ENCODE results near the gene MAG. TPM values are rescaled to one million over a fixed set of nuclear protein-coding genes. Genes with fewer than 3 reads are reported as not detected.

Gene MAG
- total and polyA plus RNA-seq, 2 donors (not counting 1 experiment from before 2014, with no cell fraction given) = 0.50 TPM; not detected in 1

DNA sequence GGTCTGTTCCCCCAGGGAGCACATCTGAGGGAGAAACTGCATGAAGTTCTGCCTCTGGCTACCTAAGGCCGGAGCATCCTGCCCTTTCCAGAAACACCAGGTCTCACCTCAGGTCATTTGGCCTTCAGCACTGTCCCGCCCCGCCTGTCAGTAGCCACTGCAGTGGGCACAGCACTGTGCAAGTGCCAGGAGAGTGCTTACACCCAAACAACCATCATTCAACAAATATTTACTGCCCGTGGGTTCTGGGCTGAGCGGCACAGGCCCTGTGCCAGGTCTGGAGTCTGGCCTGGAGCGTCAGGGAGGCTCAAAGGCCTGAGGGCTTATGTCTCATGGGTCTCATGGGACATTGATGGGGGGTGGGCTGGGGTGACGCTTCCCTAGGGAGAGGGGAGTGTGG is 20.4 kb upstream of the MAG start:
- H3K4me1 ChIP-seq (ENCODE audit: control insufficient read depth, extremely low read depth, insufficient read depth, low read length) = peaks cover under 1% of the 10 kb centered on the region
- no peaks in the 10 kb centered on the region for H4K20me1 ChIP-seq (ENCODE audit: control insufficient read depth, extremely low read depth, insufficient read depth, low read length)
- H3K9ac ChIP-seq (ENCODE audit: insufficient read depth, low read length) = no peak overlapping the region
- H3K9me3 ChIP-seq (ENCODE audit: control insufficient read depth, insufficient read depth, low read depth, low read length) = no peaks in the 10 kb centered on the region
- H3K36me3 ChIP-seq (ENCODE audit: control insufficient read depth, insufficient read depth, low read length) = peaks cover 13% of the 10 kb centered on the region
- H3K79me2 ChIP-seq (ENCODE audit: control insufficient read depth, insufficient read depth, low read length) = peaks cover 11% of the 10 kb centered on the region
- TF ChIP-seq EZH2 (IDR thresholded peaks at IDR 0.05; ENCODE audit: low read length, missing control alignments) = no peak
- TF ChIP-seq, protein P1, sequence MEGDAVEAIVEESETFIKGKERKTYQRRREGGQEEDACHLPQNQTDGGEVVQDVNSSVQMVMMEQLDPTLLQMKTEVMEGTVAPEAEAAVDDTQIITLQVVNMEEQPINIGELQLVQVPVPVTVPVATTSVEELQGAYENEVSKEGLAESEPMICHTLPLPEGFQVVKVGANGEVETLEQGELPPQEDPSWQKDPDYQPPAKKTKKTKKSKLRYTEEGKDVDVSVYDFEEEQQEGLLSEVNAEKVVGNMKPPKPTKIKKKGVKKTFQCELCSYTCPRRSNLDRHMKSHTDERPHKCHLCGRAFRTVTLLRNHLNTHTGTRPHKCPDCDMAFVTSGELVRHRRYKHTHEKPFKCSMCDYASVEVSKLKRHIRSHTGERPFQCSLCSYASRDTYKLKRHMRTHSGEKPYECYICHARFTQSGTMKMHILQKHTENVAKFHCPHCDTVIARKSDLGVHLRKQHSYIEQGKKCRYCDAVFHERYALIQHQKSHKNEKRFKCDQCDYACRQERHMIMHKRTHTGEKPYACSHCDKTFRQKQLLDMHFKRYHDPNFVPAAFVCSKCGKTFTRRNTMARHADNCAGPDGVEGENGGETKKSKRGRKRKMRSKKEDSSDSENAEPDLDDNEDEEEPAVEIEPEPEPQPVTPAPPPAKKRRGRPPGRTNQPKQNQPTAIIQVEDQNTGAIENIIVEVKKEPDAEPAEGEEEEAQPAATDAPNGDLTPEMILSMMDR (conservative IDR thresholded peaks at IDR 0.05 in 1 of 2, IDR thresholded peaks at IDR 0.05 in 1 of 2; ENCODE audit: low read depth in 1 of 2, low read length in 2 of 2) = no peak
- H3K4me2 ChIP-seq (ENCODE audit: extremely low read depth, insufficient read depth, low read length) = no peak overlapping the region
- H3K27me3 ChIP-seq (ENCODE audit: control insufficient read depth, insufficient read depth, low read length) = no peaks in the 10 kb centered on the region
- H3K27ac ChIP-seq (ENCODE audit: insufficient read depth, low read length) = no peak overlapping the region
- no peak overlapping the region for H3K4me3 ChIP-seq (replicated peaks in 1 of 4; ENCODE audit: control extremely low read depth in 1 of 4, insufficient read depth in 1 of 4, low read depth in 3 of 4, low read length in 4 of 4)
- no peak for DNase-seq (ENCODE audit: low read depth in 2 of 2)
- no peak overlapping the region for H2AFZ ChIP-seq (ENCODE audit: low read length)

DNA sequence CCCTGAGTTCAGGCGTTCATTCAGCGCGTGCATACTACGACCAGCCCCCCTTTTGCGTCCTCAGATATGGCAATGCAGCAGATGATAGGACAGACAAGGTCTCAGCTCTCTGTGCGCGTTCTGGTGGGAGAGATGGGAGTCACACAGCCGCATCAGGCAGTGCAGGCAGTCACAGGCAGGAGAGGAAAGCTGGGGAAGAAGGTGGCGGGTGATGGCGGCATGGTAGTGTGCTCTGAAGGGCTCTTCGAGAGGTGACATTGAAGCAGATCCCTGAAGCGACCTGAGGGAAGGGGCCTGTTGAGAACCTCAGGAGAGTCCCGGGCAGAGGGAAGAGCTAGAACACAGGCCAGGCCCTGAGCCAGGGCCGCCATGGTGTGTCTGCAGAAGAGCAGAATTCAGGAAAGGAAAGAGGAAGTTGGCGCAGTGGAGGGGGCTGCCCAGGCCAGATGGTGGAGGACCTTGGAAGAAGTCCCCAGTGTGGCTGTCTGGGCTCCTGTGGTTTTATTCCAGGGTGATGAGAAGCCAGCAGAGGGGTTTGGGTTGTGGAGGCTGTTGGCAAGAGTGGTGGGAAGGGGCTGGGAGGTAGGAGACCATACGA is 19.7 kb upstream of the MAG start:
- H3K27me3 ChIP-seq (ENCODE audit: control insufficient read depth, insufficient read depth, low read length) = no peaks in the 10 kb centered on the region
- no peaks in the 10 kb centered on the region for H3K4me1 ChIP-seq (ENCODE audit: control insufficient read depth, extremely low read depth, insufficient read depth, low read length)
- H3K4me2 ChIP-seq (ENCODE audit: extremely low read depth, insufficient read depth, low read length) = no peak overlapping the region
- DNase-seq (ENCODE audit: low read depth in 2 of 2) = no peak
- H3K27ac ChIP-seq (ENCODE audit: insufficient read depth, low read length) = no peak overlapping the region
- H3K36me3 ChIP-seq (ENCODE audit: control insufficient read depth, insufficient read depth, low read length) = peaks cover 15% of the 10 kb centered on the region
- peaks cover 5% of the 10 kb centered on the region for H3K79me2 ChIP-seq (ENCODE audit: control insufficient read depth, insufficient read depth, low read length)
- no peak overlapping the region for H3K4me3 ChIP-seq (replicated peaks in 1 of 4; ENCODE audit: control extremely low read depth in 1 of 4, insufficient read depth in 1 of 4, low read depth in 3 of 4, low read length in 4 of 4)
- no peaks in the 10 kb centered on the region for H3K9me3 ChIP-seq (ENCODE audit: control insufficient read depth, insufficient read depth, low read depth, low read length)
- H3K9ac ChIP-seq (ENCODE audit: insufficient read depth, low read length) = no peak overlapping the region
- H4K20me1 ChIP-seq (ENCODE audit: control insufficient read depth, extremely low read depth, insufficient read depth, low read length) = no peaks in the 10 kb centered on the region
- no peak for TF ChIP-seq EZH2 (IDR thresholded peaks at IDR 0.05; ENCODE audit: low read length, missing control alignments)
- TF ChIP-seq, protein P1 (conservative IDR thresholded peaks at IDR 0.05 in 1 of 2, IDR thresholded peaks at IDR 0.05 in 1 of 2; ENCODE audit: low read depth in 1 of 2, low read length in 2 of 2) = no peak
- no peak overlapping the region for H2AFZ ChIP-seq (ENCODE audit: low read length)

DNA sequence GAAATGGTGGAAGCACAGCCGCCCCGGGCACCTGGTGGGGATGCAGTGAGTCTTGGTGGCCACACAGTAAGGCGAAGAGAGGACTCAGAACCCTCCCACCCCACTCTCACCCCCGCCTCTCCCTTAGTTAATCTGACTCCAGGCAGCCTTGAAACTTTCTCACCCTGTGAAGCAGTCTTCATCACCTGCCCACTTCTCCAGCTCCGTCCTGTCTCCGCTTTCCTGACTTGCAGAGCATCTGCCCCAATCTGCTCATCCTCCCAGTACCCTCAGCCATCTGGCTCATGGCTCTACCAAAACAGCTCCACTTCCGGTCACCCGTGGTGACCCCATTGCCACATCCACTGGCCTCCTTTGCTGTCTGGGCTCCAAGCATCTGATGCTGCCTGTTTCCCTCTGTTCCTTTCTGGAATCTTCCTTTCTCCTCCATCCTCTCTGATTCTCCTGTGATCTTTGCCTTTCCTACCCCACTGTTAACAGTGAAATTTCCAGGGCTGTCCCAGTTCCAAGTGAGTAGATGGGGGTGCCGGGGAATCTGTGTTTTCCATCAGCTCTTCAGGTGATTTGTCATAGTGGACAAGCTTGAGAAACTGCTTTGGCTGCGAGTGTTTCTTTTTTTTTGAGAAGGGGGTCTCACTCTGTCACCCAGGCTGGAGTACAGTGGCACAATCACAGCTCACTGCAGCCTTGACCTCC is 18.9 kb upstream of the MAG start:
- Histone ChIP-seq H3K27ac (ENCODE audit: insufficient read depth, low read length) (no peak overlapping the region), H3K79me2 (ENCODE audit: control insufficient read depth, insufficient read depth, low read length) (no peaks in the 10 kb centered on the region), H3K9ac (ENCODE audit: insufficient read depth, low read length) (no peak overlapping the region), H3K27me3 (ENCODE audit: control insufficient read depth, insufficient read depth, low read length) (no peaks in the 10 kb centered on the region), H3K4me3 (replicated peaks in 1 of 4; ENCODE audit: control extremely low read depth in 1 of 4, insufficient read depth in 1 of 4, low read depth in 3 of 4, low read length in 4 of 4) (no peak overlapping the region), H3K4me2 (ENCODE audit: extremely low read depth, insufficient read depth, low read length) (no peak overlapping the region), H3K9me3 (ENCODE audit: control insufficient read depth, insufficient read depth, low read depth, low read length) (no peaks in the 10 kb centered on the region), H2AFZ (ENCODE audit: low read length) (no peak overlapping the region), H3K36me3 (ENCODE audit: control insufficient read depth, insufficient read depth, low read length) (peaks cover 15% of the 10 kb centered on the region), H3K4me1 (ENCODE audit: control insufficient read depth, extremely low read depth, insufficient read depth, low read length) (no peaks in the 10 kb centered on the region), H4K20me1 (ENCODE audit: control insufficient read depth, extremely low read depth, insufficient read depth, low read length) (no peaks in the 10 kb centered on the region)
- no peak for DNase-seq (ENCODE audit: low read depth in 2 of 2)
- TF ChIP-seq, protein P1 (conservative IDR thresholded peaks at IDR 0.05 in 1 of 2, IDR thresholded peaks at IDR 0.05 in 1 of 2; ENCODE audit: low read depth in 1 of 2, low read length in 2 of 2) = no peak

Data from fibroblast of lung (primary cell).